WTC11 (cell line): ENCODE results near the gene CDIPT.

Source experiments
- CTCF ChIP-seq: fragments of 200-600 bp; IDR thresholded peaks from 2 replicates; pipeline ENCODE4 v1.8.0; 2022; ENCODE audit warnings: antibody characterized with exemption
- ETV6 ChIP-seq: sonication (generic); formaldehyde crosslinking; IDR thresholded peaks from 2 replicates; pipeline ENCODE4 v1.8.1; 2022; ENCODE audit warnings: mild to moderate bottlenecking, missing genetic modification reagents
- FOXJ3 ChIP-seq: sonication (generic); formaldehyde crosslinking; IDR thresholded peaks from 2 replicates; pipeline ENCODE4 v1.9.0; 2021; ENCODE audit warnings: missing genetic modification reagents, mild to moderate bottlenecking, borderline replicate concordance
- ZNF416 ChIP-seq: fragments of 250-450 bp; sonication (Bioruptor Pico); IDR thresholded peaks from 2 replicates; pipeline ENCODE4 v1.9.0; 2021; ENCODE audit warnings: mild to moderate bottlenecking, inconsistent platforms
- ZSCAN18 ChIP-seq: fragments of 250-450 bp; sonication (Bioruptor Pico); IDR thresholded peaks from 2 replicates; pipeline ENCODE4 v2.1.2; 2022; ENCODE audit warnings: mild to moderate bottlenecking, moderate library complexity

- no peak for TF ChIP-seq CTCF
- no peak for TF ChIP-seq ZSCAN18 (CRISPR knock-in tag)
- TF ChIP-seq FOXJ3 (CRISPR knock-in tag), result no peak
- TF ChIP-seq ZNF416, result no peak
- no peak for TF ChIP-seq ETV6 (CRISPR knock-in tag)
Observed at GRCh38 chr16:29883987-29884386, 21.0 kb upstream of the CDIPT start.
